PC-3 (cell line): Measurements from ENCODE around the gene LIPC. TPM values are rescaled to one million over a fixed set of nuclear protein-coding genes. Genes with fewer than 3 reads are reported as not detected.

Experiments used
- ATAC-seq: fragments of 200-7000 bp; cut with Tn5 transposase; 2 replicates; pipeline ENCODE4 v1.9.1; 2020; ENCODE audit warnings: mild to moderate bottlenecking, moderate library complexity
- BruUV-seq: library from RNA; stranded (reverse); fragments of 400-500 nt; replicated peaks from 2 replicates; lab custom pipeline; 2021; lab: Mats Ljungman, UMichigan
- CTCF ChIA-PET: fragments of 300-600 bp; sonication (Branson Sonifier 250); formaldehyde crosslinking; loops from one replicate; lab custom pipeline; 2022; ENCODE audit warnings: antibody characterized with exemption; lab: Charles Lee
- POLR2A ChIA-PET: fragments of 300-600 bp; sonication (Branson Sonifier 250); formaldehyde crosslinking; loops from one replicate; lab custom pipeline; 2022; ENCODE audit warnings: antibody characterized with exemption; ENCODE audit not compliant: unreplicated experiment; lab: Charles Lee
- DNase-seq: peaks from one replicate; pipeline ENCODE4 v3.0.0-alpha.2; 2015
- H2AFZ ChIP-seq: fragments of 300-600 bp; sonication (generic); 2 replicates; pipeline ENCODE4 v1.6.0; 2016; ENCODE audit warnings: antibody characterized with exemption, low read length
- H3F3A ChIP-seq: fragments of 300-600 bp; sonication (generic); one replicate; pipeline ENCODE4 v1.6.0; 2017; ENCODE audit warnings: antibody characterized with exemption, low read length, control low read depth, mild to moderate bottlenecking; ENCODE audit not compliant: unreplicated experiment
- H3K27ac ChIP-seq: fragments of 300-600 bp; sonication (generic); 2 replicates; pipeline ENCODE4 v1.5.1; 2016; ENCODE audit warnings: mild to moderate bottlenecking, low read length
- H3K27me3 ChIP-seq: fragments of 300-600 bp; sonication (generic); 2 replicates; pipeline ENCODE4 v1.6.1; 2016; ENCODE audit warnings: low read length, mixed read lengths
- H3K36me3 ChIP-seq: fragments of 300-600 bp; sonication (generic); 2 replicates; pipeline ENCODE4 v1.6.1; 2016; ENCODE audit warnings: low read depth, mixed run types, low read length, mixed read lengths
- H3K4me1 ChIP-seq: fragments of 300-600 bp; sonication (generic); 2 replicates; pipeline ENCODE4 v1.5.1; 2016; ENCODE audit warnings: low read length; ENCODE audit not compliant: insufficient read depth
- H3K4me2 ChIP-seq: fragments of 300-600 bp; sonication (generic); 2 replicates; pipeline ENCODE4 v1.6.0; 2016; ENCODE audit warnings: low read length
- H3K4me3 ChIP-seq: fragments of 300-600 bp; sonication (generic); 2 replicates; pipeline ENCODE4 v1.5.1; 2016; ENCODE audit warnings: mild to moderate bottlenecking, low read length, mixed read lengths
- H3K79me2 ChIP-seq: fragments of 300-600 bp; sonication (generic); 2 replicates; pipeline ENCODE4 v1.6.1; 2017; ENCODE audit warnings: low read length, mixed read lengths
- H3K9ac ChIP-seq: fragments of 300-600 bp; sonication (generic); 2 replicates; pipeline ENCODE4 v1.6.0; 2016; ENCODE audit warnings: mild to moderate bottlenecking, low read length
- H3K9me2 ChIP-seq: fragments of 300-600 bp; sonication (generic); replicated peaks from 2 replicates; pipeline ENCODE4 v1.6.1; 2016; ENCODE audit warnings: mixed run types, low read length, mixed read lengths
- H3K9me3 ChIP-seq: fragments of 300-600 bp; sonication (generic); 2 replicates; pipeline ENCODE4 v1.6.1; 2016; ENCODE audit warnings: low read length, mixed read lengths
- H4K20me1 ChIP-seq: fragments of 300-600 bp; sonication (generic); 2 replicates; pipeline ENCODE4 v1.6.1; 2016; ENCODE audit warnings: low read length, mixed read lengths
- EZH2 ChIP-seq: fragments of 300-600 bp; sonication (generic); IDR thresholded peaks from one replicate; pipeline ENCODE4 v1.6.1; 2017; ENCODE audit warnings: antibody characterized with exemption, mild to moderate bottlenecking, low read length; ENCODE audit not compliant: unreplicated experiment
- EZH2phosphoT487 ChIP-seq: fragments of 300-600 bp; sonication (generic); IDR thresholded peaks from 2 replicates; pipeline ENCODE4 v1.6.1; 2018; ENCODE audit warnings: mild to moderate bottlenecking, antibody characterized with exemption, low read length, borderline replicate concordance
- intact Hi-C: fragments of 100-400 bp; cut with micrococcal nuclease; formaldehyde crosslinking; loops from 2 replicates; pipeline ENCODE4 v1.9.0; 2023
- total RNA-seq: library from RNA; depleted of rRNA; stranded (reverse); fragments of >200 nt; gene quantifications from 2 replicates; pipeline ENCODE4 v1.2.3, GENCODE V29; 2014
- TF ChIP-seq, protein P1 (sequence below): fragments of 300-600 bp; sonication (generic); conservative IDR thresholded peaks from 2 replicates; pipeline ENCODE4 v1.5.1; 2017; ENCODE audit warnings: antibody characterized with exemption, low read depth, mild to moderate bottlenecking, low read length

Gene LIPC
- total RNA-seq, 1 experiment from 2014 or later, result not detected

DNA sequence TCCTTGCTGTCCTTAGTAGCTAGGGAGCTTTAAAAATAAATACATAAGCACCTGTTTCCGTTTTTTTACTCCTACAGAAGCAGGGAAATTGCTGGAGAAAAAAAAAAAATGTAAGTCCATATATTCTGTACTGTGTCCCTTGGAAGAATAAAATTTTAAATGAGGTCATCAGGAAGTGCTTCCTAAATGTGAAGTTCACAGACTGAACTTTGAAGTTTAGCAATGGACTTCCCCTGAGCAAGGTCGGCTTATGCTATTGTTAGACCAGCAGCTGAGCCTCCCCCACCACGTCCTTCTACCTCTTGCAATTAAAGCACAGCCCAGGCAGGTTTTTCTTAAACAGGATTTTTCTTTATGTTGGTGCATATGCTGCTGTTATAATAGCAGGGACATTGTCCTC lies 26.3 kb downstream of the LIPC start:
- H4K20me1 ChIP-seq, result no peaks in the 10 kb centered on the region
- no peaks in the 10 kb centered on the region for H3K79me2 ChIP-seq
- H3K4me3 ChIP-seq, result peak overlapping the region; percentile 20; the same call in 1 of the 2 replicates
- H3K9me3 ChIP-seq, result no peaks in the 10 kb centered on the region
- peak overlapping the region; percentile 63 for H3K9ac ChIP-seq
- ATAC-seq (no peak; the same call in 1 of the 2 replicates), DNase-seq (no peak)
- H2AFZ ChIP-seq, result no peak overlapping the region
- intact Hi-C loops, result loop anchor here (5.0 kb wide), 1 partner anchor 116 kb away; no protein-coding TSS in a partner anchor
- TF ChIP-seq EZH2phosphoT487, result no peak
- ChIA-PET POLR2A (no interaction called here), CTCF (no interaction called here)
- peak overlapping the region; percentile 71 for H3K4me2 ChIP-seq
- peaks cover 58% of the 10 kb centered on the region for H3K4me1 ChIP-seq
- H3K9me2 ChIP-seq, result no peaks in the 10 kb centered on the region
- peaks cover 7% of the 10 kb centered on the region for H3F3A ChIP-seq
- H3K27ac ChIP-seq, result peak overlapping the region; percentile 96
- no peaks in the 10 kb centered on the region for H3K36me3 ChIP-seq
- no TSS peak for BruUV-seq
- no peaks in the 10 kb centered on the region for H3K27me3 ChIP-seq

DNA sequence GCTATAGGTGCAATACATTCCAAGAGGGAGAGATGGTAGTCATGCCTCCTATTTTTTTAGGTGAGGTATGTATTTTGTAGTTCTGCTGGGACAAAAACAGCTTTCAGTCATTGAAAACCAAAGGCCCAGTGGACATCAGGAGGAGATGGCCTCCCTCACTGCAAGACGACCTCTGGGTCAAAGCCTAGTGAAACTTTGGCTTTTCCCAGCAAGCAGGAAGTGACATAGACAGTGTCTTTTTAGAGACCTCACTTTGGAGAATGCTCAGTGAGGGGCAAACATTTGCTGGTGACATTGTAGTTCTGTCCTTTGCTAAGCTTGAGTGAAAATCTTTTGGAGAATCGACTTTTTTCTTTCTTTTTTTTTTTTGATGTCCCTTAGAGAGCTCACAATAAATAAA lies 27.3 kb downstream of the LIPC start:
- H3K27ac ChIP-seq, result peak overlapping the region; percentile 96
- BruUV-seq, result no TSS peak
- intact Hi-C loops, result loop anchor here (5.0 kb wide), 1 partner anchor 117 kb away; no protein-coding TSS in a partner anchor

DNA sequence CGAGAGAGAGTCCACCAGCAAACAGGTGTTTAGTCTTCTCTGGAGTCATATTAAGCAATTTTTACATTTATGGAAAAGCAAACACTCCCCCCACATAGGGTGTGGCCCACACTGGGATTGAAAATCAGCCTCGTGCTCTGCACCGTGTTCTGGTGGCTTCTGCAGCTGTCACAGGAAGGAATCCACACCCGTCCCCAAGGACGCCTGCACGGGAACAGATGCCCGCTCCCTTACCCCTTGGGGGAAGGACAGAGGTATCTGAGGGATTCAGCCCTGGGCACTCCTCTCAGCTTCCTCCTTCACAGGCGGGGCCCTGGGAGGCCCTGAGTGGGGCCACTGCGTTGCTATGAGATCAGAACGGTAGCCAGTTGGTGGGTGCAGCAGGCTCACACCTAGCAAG lies 27.8 kb downstream of the LIPC start:
- DNase-seq (peak; percentile 40), ATAC-seq (no peak)
- BruUV-seq, result no TSS peak
- Histone ChIP-seq H3K4me2 (no peak overlapping the region), H3K9me3 (no peaks in the 10 kb centered on the region), H2AFZ (no peak overlapping the region), H4K20me1 (no peaks in the 10 kb centered on the region), H3K27ac (peak overlapping the region; percentile 96), H3K4me3 (no peak overlapping the region), H3K9me2 (no peaks in the 10 kb centered on the region), H3K4me1 (peaks cover 55% of the 10 kb centered on the region), H3K79me2 (no peaks in the 10 kb centered on the region), H3F3A (peaks cover 7% of the 10 kb centered on the region), H3K9ac (peak overlapping the region; percentile 27; the same call in 1 of the 2 replicates), H3K36me3 (no peaks in the 10 kb centered on the region), H3K27me3 (no peaks in the 10 kb centered on the region)
- ChIA-PET POLR2A (no interaction called here), CTCF (no interaction called here)
- TF ChIP-seq EZH2phosphoT487 (no peak), EZH2 (no peak)
- TF ChIP-seq, protein P1, sequence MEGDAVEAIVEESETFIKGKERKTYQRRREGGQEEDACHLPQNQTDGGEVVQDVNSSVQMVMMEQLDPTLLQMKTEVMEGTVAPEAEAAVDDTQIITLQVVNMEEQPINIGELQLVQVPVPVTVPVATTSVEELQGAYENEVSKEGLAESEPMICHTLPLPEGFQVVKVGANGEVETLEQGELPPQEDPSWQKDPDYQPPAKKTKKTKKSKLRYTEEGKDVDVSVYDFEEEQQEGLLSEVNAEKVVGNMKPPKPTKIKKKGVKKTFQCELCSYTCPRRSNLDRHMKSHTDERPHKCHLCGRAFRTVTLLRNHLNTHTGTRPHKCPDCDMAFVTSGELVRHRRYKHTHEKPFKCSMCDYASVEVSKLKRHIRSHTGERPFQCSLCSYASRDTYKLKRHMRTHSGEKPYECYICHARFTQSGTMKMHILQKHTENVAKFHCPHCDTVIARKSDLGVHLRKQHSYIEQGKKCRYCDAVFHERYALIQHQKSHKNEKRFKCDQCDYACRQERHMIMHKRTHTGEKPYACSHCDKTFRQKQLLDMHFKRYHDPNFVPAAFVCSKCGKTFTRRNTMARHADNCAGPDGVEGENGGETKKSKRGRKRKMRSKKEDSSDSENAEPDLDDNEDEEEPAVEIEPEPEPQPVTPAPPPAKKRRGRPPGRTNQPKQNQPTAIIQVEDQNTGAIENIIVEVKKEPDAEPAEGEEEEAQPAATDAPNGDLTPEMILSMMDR, result no peak
- intact Hi-C loops, result loop anchor here (5.0 kb wide), 1 partner anchor 117 kb away; no protein-coding TSS in a partner anchor

More for the DNA sequence above, 27.3 kb downstream of the LIPC start:
- POLR2A ChIA-PET, result no interaction called here
- Histone ChIP-seq H3K4me2 (no peak overlapping the region), H3K9ac (peak overlapping the region; percentile 63), H3K9me2 (no peaks in the 10 kb centered on the region), H3K36me3 (no peaks in the 10 kb centered on the region), H3K9me3 (no peaks in the 10 kb centered on the region), H2AFZ (no peak overlapping the region), H3K4me3 (no peak overlapping the region), H3K79me2 (no peaks in the 10 kb centered on the region), H4K20me1 (no peaks in the 10 kb centered on the region), H3K27me3 (no peaks in the 10 kb centered on the region), H3K4me1 (peaks cover 59% of the 10 kb centered on the region), H3F3A (peaks cover 7% of the 10 kb centered on the region)
- ATAC-seq, result no peak
- DNase-seq, result no peak
- TF ChIP-seq EZH2 (no peak), EZH2phosphoT487 (no peak)
- TF ChIP-seq, protein P1, result no peak
- CTCF ChIA-PET, result no interaction called here
